ENCODE data around the gene KCTD20.

- TF ChIP-seq, protein P1, sequence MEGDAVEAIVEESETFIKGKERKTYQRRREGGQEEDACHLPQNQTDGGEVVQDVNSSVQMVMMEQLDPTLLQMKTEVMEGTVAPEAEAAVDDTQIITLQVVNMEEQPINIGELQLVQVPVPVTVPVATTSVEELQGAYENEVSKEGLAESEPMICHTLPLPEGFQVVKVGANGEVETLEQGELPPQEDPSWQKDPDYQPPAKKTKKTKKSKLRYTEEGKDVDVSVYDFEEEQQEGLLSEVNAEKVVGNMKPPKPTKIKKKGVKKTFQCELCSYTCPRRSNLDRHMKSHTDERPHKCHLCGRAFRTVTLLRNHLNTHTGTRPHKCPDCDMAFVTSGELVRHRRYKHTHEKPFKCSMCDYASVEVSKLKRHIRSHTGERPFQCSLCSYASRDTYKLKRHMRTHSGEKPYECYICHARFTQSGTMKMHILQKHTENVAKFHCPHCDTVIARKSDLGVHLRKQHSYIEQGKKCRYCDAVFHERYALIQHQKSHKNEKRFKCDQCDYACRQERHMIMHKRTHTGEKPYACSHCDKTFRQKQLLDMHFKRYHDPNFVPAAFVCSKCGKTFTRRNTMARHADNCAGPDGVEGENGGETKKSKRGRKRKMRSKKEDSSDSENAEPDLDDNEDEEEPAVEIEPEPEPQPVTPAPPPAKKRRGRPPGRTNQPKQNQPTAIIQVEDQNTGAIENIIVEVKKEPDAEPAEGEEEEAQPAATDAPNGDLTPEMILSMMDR (conservative IDR thresholded peaks at IDR 0.05; ENCODE audit: low read length): peak; percentile 37; the same call in 1 of the 2 replicates
- TF ChIP-seq EZH2phosphoT487 (IDR thresholded peaks at IDR 0.05; ENCODE audit: borderline replicate concordance, low read depth, low read length): no peak
These were observed at the start of gene KCTD20, which contains the start of gene PXT1 for GRCh38 chr6:36442671-36443470.

Measured in OCI-LY7 (cell line).